Inflammatory macrophage (primary cell): Measurements from ENCODE around the gene CMC2.

Experiments used
- DNase-seq, 2 donors: peaks; one replicate each; pipeline ENCODE4 v3.0.0-alpha.2; 2020 to 2022

Gene CMC2

GRCh38 chr16:80972611-80973010 lies 34.1 kb downstream of the CMC2 start:
- DNase-seq: no peak

DNA sequence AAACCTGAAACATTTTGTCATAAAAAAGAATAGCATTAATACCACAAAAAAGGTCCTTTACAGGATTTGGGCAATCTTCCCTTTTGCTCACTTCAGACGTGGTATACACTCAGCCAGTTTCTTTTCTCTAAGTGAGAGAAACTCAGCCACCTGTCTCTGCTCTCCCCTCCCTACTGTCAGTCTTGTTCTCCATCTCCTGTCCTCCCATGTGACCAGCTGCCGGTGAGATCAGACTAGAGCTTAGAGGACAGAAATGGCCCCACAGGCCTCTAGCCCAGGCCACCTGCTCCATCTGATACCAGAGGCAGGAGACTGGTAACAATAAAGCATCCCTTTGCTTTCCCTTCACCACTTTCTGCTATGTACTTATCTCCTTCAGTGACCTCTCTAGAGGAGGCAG lies 34.9 kb downstream of the CMC2 start:
- DNase-seq: no peak

DNA sequence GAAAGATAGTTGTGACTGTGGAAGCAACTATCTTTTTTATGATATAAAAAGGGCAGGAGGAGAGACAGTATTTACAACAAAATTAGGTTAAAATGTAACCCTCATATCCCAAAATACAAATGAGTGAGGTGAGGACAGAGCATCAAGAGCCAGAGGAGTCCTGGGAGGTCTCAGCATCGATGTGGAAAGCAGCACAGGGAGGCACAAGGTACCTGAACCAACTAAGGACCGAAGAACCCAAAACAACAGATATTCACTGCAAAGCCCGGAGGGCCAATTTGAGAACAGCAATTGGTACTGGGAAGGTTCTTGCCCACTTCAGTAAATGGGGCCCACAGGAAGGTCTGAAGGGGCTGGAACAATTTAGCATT lies 37.6 kb downstream of the CMC2 start:
- no peak for DNase-seq

DNA sequence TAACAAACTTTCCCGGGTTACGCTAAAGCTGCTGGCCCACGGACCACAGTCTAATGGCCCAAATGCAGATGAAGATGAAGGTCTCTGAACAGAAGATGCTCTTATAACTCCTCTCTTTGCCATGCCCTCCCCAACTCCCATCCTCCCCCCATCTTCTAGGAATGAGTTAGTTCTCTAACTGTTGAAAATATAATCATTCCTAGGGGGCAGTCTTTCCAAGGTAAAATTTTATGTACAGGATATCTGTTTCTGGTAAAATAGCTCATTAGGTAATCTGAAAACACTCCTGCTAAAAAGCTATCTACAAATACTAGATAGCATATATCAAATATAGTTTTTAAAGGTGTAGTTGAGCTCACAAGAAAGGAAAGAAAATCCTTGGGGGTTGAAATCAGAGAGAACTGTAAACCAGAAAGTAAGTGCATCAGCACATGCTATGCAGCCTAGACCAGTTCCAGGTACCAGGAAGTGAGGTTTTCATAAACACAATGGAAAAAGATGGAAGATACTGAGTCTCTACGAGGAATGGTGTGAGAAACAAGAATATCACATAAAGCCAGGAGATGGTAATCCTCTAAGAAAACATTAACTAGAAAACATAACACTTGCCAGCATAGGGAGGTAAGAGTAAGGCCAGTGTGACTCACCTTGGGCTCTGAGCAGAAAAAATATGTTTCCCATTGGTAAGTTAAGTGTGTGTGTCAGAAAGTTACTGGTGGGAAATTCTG lies 38.1 kb downstream of the CMC2 start:
- DNase-seq: no peak

DNA sequence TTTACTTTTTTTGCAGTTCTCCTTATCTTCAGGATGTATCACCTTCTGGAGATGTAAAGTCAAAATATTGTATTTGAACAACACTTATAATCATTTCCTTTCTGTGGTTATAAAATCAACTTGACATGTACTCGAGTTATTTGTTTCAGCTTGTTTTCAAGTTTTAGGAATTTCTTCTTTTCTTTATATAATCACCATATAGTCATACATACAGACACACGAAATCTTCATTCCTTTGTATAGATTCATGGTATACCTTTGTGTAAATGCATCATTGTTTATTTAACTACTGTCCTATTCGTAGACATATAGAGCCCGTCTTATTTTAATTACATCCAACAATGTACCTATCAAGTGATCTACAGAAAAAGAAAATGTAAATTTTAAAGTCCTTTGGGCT lies 40.1 kb downstream of the CMC2 start:
- DNase-seq: no peak

- no peak for DNase-seq
Measured at GRCh38 chr16:80964351-80964750, 42.3 kb downstream of the CMC2 start.

- no peak for DNase-seq
Measured at GRCh38 chr16:80962879-80963278, 43.8 kb downstream of the CMC2 start.

- no peak for DNase-seq
Measured at GRCh38 chr16:80958284-80958683, 48.4 kb downstream of the CMC2 start.

DNA sequence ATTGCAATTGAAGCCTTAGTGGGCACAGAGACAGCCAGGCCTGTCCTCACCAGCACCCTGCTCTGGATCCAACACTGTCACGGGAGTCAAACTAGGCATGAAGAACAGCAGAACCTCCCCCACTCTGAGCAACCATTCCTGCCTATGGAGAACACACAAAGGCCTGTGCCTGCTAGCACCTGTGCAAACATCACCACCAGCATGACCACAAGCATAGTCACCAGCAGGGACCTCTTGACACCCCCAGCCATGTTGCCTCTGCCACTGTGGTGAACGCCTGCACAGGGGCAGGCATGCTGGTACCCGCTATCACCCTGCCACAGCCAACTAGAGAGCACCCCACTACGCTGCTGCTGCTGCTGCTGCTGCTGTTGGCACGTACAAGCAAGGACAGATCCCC lies 51.7 kb downstream of the CMC2 start:
- DNase-seq: no peak

- DNase-seq: peak in 1 of 2 donors; percentile 30
Measured at GRCh38 chr16:80948886-80949493, 57.7 kb downstream of the CMC2 start.

DNA sequence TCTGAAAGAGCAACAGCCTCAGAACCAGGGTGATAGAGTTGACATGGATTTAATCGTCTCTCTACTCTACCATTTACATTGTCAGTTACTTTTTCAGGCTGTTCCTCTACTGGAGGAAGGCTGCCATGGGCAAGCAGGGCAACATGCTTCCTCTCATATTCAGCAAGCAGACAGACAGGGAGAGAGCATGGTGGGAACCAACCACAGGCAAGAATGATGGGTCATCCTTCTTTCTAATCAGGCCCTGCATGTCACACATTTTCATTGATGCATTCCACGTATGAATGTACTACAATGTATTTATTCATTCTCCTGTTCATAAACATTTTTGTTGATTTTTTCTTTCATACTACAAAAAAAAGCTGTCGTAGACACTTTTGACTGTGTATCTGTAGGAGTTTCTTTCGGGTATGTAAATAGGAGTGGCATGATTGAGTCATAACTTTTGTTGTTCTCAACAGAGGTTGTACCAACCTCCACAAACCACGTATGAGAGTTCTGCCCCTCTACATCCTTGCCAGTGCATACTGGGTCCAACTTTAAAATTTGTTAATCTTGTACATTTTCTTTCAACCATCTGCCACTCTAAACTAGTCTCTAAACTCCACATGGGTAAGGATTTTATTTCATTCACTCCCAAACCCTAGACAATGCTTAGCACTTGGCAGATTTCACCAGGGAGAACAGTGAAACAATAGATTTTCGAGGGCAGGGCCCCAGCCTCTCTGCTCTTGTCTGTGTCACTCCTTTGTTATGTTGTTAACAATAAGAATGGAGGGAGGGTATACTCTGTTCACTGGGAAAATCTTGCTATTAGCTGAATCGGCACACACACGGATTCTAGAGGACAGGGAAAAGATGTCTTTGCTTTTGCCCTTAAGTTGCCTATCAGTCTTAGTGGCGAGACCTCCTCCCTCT lies 58.7 kb downstream of the CMC2 start:
- DNase-seq: no peak

- DNase-seq: no peak
Measured at GRCh38 chr16:80947239-80947638, 59.4 kb downstream of the CMC2 start.

GRCh38 chr16:80946481-80946880 lies 60.2 kb downstream of the CMC2 start:
- DNase-seq: no peak

DNA sequence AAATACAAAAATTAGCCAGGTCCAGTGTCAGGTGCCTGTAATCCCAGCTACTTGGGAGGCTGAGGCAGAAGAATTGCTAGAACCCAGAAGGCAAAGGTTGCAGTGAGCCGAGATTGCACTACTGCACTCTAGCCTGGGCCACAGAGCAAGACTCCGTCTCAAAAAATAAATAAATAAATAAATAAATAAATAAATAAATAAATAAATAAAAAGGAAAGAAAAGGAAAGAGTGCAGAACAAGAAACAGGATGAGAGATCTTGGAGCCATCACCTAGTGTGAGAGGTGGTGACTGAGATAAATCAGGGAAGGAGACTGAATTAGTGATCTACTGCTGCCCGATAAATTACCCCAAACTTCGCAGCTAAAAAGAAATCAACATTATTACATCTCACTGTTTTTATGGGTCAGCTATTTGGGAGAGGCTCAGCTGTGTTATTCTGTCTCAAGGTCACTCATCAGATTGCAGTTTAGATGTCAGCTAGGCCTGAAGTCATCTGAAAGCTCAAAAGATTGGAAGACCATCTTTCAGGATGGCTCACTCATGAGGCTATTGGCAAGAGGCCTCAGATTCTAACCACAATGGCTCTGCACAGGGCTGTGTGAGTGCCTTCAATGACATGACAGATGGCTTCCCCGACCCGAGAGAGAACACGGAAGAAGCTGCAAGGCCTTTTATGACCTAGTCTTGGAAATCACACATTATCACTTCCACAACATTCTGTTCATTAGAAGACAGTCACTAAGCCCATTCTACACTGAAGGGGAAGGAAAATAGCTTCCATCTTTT lies 66.4 kb downstream of the CMC2 start:
- DNase-seq: no peak

GRCh38 chr16:80938879-80939260 lies 67.8 kb downstream of the CMC2 start:
- no peak for DNase-seq

DNA sequence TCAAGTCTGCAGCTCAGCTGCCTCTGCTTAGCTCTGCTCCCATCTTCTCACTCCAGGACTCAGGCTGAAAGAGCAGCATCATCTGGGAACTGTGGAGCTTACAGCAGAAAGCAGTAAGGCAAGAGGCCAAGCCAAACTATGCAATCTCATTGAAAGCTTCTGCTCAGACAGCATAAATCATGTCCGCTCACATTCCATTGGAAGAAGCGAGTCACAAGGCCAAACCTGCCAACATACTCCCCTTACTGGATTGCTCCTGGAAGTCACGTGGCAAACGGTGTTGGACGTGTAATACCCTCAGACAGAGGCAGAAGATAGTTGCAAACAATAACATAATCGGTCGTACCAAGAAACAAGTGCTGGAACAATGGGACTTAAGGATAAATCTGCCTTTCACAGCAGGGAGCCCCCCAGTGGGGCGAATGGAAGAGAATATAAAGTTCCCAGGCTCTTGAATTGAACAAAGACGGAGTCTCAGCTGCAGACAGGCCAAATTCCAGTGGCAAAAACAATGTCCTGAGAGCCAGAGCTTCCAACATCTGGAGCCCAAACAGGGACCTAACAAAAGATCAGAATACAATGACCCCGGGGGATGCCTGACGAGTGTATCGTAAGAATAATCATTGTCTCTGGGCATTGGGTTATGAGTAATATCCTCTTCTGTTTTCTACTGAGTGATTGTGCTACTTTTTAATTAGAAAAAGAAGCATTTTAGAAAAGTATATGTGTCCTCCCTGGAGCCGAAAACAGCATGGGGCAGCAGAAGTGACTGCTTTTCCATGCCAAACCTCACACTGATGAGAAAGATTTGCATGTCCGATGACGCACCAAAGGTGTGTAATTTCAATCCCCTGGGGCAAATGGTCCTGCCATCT lies 68.4 kb downstream of the CMC2 start:
- DNase-seq: no peak

- no peak for DNase-seq
Measured at GRCh38 chr16:80936410-80936809, 70.3 kb downstream of the CMC2 start.

- DNase-seq: no peak
Measured at GRCh38 chr16:80935691-80936090, 71.0 kb downstream of the CMC2 start.

DNA sequence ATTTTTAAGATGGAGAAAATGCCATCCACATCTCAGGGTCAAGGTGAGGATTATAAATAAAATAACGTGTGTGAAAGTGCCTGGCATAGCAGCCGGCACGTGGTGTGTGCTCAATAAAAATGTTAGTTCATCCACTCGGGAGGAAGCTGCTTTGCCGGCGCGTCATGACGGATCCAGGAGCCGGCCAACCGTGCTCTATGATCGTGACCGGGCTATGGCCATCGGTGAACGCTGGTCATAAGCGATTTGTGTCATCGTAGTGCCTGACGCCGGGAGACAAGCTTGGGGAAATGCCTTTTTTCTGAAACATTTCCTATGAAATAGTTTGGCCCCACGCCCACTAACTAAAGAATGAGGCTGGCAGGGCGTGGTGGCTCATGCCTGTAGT lies 74.0 kb downstream of the CMC2 start:
- no peak for DNase-seq

DNA sequence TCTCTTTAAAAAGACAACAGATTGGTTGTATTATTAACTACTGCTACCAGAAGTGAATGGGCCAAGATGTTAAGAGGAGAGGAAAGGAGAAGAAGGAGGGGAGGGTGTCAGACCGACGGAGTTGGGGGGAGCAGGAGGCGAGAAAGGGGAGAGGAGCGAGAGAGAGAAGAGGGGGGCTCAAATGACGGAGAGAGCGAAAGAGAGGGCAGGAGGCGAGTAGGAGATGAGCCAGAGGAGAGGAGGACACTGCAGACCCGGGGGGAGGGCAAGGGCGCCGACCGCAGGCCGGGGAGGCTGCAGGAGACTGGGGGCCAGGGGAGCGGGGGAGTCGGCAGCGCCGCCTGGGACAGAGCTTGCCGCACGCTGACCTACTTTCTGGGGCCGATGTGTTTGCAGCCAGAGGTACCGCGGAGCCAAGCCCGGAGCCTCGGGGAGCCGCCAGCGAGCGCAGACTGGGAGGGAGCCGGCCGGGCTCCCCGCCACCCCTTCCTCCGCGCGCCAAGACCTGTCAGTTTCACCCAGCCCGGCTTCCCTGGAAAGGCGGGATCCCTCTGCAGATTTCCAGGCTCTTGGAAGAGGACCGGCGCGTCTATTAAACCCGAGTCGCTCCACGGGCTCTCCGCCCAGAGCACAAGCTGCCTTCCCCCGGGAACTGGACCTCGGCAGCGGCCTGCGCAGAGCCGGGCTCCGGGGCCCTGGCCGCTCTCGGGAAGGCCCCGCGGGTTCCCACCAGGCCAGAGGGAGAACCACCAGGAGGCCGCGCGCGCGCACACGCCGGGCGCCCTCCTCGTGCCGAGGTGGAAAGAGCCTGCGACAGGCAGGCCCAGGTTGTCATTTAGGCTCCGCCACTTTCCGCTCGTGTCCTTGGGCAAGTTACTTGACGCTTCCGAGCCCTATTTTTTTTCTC lies 74.6 kb downstream of the CMC2 start:
- DNase-seq: no peak
